K562 (cell line): ENCODE data around the gene THAP4. TPM values are rescaled to one million over a fixed set of nuclear protein-coding genes. Genes with fewer than 3 reads are reported as not detected.

ENCODE experiments used
- polyA plus RNA-seq, 8 experiments: library from polyadenylated mRNA; depleted of rRNA in 4 of 8; stranded (reverse) in 5 of 8; unstranded in 3 of 8; fragments of >200 nt; fragmentation: Nextera tagmentation in 2 of 8; fragmentation: Illumina TruSeq in 1 of 8; extraction: Ambion mirVana in 2 of 8; extraction: Trizol in 1 of 8; gene quantifications; 2 replicates each; pipeline versions ENCODE4 v1.2.1 to v1.2.3, GENCODE V29; 2011 to 2014; ENCODE audit warnings: inconsistent platforms in 1 of 8, missing spikeins in 1 of 8
- total RNA-seq, 7 experiments: library from RNA; depleted of rRNA in 6 of 7; stranded (reverse); fragments of >200 nt in 6 of 7; fragmentation: Illumina TruSeq in 2 of 7; extraction: Trizol in 2 of 7; gene quantifications; 2 replicates each; pipeline versions ENCODE4 v1.2.1 to v1.2.3, GENCODE V29; 2011 to 2021; ENCODE audit warnings: low replicate concordance in 1 of 7
- TF ChIP-seq, protein P1 (sequence below), 2 experiments: fragments of 450-650 bp; formaldehyde crosslinking in 1 of 2; IDR thresholded peaks; 2 replicates each; pipeline versions ENCODE4 v1.4.0 to v1.6.1; 2014 to 2020; ENCODE audit warnings: mild to moderate bottlenecking in 2 of 2, borderline replicate concordance in 1 of 2, low read depth in 1 of 2

The THAP4 gene
- total and polyA plus RNA-seq, 9 of the 15 experiments (the other 6 are each of a cell fraction or from before 2014, with no cell fraction given) = 8.6 to 60.9 (median 43.9) TPM

- TF ChIP-seq, protein P1, sequence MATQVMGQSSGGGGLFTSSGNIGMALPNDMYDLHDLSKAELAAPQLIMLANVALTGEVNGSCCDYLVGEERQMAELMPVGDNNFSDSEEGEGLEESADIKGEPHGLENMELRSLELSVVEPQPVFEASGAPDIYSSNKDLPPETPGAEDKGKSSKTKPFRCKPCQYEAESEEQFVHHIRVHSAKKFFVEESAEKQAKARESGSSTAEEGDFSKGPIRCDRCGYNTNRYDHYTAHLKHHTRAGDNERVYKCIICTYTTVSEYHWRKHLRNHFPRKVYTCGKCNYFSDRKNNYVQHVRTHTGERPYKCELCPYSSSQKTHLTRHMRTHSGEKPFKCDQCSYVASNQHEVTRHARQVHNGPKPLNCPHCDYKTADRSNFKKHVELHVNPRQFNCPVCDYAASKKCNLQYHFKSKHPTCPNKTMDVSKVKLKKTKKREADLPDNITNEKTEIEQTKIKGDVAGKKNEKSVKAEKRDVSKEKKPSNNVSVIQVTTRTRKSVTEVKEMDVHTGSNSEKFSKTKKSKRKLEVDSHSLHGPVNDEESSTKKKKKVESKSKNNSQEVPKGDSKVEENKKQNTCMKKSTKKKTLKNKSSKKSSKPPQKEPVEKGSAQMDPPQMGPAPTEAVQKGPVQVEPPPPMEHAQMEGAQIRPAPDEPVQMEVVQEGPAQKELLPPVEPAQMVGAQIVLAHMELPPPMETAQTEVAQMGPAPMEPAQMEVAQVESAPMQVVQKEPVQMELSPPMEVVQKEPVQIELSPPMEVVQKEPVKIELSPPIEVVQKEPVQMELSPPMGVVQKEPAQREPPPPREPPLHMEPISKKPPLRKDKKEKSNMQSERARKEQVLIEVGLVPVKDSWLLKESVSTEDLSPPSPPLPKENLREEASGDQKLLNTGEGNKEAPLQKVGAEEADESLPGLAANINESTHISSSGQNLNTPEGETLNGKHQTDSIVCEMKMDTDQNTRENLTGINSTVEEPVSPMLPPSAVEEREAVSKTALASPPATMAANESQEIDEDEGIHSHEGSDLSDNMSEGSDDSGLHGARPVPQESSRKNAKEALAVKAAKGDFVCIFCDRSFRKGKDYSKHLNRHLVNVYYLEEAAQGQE (IDR thresholded peaks at IDR 0.05; ENCODE audit: borderline replicate concordance) = no peak
- TF ChIP-seq, protein P1 (CRISPR knock-in tag; IDR thresholded peaks at IDR 0.05; ENCODE audit: low read depth) = no peak
Observed at GRCh38 chr2:241645915-241646645, 9.1 kb upstream of the THAP4 start (continued).
